Stimulated activated CD4-positive, alpha-beta T cell treated with anti-CD3 and anti-CD28 coated beads, Interleukin-2, amount 100 ng/mL, for 4 hours (primary cell): ENCODE data around the gene DCDC1.

Experiments used
- DNase-seq: peaks from one replicate; pipeline ENCODE4 v3.0.0-alpha.2; 2020; ENCODE audit warnings: low read depth

The DCDC1 gene

DNA sequence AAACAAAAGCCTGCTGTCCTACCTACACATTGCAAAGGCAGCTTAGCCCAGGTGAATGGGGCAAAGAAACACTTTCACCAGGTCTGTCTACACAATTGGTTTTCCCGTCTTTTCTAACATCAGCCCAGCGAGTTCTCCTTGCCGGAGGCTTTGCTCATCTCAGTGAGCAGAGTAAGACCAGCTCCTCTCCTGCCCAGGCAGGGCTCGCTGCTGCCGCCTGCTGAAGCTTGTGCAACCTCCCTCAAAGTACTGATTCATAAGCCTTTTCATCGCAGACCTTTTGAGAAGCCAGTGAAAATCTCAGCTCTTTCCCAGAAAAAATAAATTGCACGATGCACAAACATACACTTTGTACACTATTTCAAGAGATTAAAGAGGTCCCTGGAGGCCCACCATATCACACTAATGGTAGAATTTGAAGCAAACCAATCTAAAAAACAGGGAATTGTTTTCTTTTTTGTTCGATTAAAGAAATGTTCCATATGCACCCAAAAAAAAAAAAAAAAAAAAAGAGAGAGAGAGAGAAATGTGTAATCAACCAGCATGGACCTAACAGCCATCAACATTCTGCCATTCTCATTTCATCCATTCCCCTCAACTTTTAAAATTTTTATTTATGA, 455.3 kb downstream of the DCDC1 start:
- no peak for DNase-seq

DNA sequence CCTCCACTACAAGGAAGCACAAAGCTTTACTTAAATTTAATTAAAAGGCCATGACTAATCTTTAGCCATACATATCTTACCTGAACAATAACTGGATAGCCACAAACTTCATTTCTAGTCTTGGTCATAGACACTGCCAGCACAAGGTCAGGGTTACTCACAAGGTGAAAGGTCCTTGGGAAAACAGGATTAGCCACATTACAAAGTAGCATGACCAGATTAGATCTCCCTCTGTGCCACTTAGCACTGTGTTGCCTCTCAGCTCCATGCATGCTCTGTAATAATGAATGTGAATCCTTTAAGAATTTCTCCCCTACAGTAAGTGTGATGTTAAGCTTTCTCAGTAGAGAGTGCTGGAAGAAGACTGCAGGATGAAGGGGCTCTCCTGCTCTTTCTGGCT, 458.3 kb downstream of the DCDC1 start:
- DNase-seq: no peak

DNA sequence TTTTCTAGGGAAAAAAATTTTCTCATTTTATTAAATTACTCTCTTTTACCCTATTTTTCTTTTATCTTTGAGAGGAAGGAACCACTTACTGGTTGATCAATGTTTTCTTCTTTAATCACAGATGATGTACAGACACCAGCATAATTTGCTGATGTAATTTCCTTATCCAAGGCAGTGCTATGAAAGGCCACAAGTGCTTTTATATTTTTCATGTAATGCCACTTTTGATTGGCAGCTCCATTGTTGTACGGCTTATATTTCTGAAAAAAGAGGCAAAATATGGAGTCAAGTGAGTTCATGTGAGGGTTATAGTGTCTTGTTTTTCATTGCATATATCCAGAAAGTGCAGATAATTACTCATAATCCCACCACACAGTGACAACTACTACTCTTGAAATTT, 460.7 kb downstream of the DCDC1 start:
- DNase-seq: no peak

DNA sequence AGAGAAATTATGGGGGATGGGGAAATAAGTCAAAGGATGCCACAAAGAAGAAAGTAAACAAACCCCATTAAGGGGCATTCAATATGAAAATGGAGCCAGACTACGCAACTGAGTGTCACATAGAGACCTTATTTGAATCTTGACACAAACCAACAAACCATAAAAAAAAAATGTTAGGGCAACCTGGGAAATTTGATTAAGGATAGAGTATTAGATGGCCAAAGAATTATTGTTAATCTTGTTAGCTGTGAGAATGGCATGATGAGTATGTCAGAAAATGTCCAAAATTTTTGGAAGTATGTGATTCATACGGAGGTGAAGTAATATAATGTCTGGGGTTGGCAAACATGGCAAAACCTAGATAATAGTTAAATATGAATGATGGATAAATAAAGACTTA, 461.3 kb downstream of the DCDC1 start:
- DNase-seq: no peak

DNA sequence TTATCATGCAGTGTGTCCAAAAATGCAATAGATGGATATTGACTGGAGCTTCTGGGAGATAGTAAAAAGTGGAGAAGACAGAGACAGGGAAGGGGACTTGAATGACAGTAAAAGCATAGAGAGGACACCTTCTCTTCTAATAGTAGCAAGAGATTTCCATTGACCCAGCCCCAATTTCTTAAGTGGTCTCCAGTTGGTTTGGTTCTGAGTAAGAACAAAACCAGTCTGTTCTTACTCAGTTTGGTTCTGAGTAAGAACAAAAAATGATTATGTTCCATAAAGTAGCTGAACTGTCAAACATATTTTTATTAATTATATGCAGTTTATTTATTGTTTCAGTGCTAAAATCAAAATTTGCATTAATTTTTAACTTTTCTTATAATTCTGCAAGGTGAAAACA, 466.6 kb downstream of the DCDC1 start:
- DNase-seq: no peak

DNA sequence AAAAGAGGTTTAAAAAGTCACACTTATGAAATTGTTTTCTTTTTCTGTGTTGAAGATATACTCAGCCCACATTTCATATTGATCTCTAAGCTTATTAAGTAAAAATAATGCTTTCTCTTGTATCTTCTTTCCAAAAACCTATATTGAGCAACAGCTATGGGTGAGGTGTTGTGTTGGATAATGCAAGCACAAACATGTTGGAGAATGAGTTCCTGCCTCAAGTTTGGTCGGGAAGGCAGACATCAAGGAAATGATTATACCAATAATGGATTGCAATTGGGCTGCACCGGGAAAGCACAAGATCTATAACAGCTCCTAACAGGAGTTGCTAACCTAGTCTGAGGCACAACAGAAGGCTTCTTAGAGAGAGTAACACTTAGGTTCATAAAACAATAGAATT, 474.5 kb downstream of the DCDC1 start:
- DNase-seq: no peak

DNA sequence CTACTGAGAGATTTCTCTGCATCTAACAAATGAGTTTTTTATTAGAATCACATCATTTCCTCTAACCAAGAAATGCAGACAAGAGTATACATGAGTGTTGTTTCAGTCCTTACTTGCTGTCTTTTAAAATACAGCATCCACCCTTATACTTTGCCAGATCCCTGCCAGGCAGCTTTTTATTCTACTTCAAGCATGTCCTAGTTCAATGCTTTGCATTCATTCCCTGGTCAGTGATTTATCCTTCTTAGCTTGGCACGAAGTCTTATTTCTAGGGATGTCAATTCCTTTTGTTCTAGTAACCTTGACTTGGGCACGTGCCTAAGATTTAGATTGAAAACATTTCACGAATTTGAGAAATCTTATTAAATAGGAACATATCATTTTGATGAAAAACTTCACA, 476.2 kb downstream of the DCDC1 start:
- DNase-seq: no peak

DNA sequence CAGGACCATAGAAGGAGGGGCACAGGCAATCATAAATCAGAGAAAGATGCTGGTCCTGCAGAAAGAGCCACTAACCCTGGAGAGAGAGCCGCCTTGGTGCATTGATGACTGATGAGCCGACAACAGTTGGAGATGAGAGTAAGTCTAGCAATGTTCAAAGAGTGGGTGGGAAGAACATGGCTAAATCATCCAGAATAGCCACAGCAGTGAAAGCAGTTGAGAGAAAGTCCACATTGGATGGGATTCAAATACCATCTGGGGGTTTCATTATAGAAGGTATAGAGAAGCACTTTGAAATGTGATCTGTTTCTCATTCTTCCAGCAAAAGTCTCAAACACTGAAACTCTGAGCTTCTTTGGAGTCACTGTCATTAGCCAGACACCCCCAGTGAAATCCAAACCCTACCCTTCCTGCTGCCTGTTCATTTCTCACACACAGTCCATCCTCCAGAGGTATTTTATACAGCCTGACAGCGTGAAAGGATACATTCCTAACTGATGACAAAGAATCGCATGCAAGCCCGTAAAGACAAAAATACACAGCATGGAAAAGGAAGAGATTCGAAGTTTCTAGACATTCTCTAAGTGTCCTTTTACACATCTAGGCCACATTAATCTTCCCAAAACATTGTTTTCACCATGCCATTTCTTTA, 480.3 kb downstream of the DCDC1 start:
- no peak for DNase-seq

DNA sequence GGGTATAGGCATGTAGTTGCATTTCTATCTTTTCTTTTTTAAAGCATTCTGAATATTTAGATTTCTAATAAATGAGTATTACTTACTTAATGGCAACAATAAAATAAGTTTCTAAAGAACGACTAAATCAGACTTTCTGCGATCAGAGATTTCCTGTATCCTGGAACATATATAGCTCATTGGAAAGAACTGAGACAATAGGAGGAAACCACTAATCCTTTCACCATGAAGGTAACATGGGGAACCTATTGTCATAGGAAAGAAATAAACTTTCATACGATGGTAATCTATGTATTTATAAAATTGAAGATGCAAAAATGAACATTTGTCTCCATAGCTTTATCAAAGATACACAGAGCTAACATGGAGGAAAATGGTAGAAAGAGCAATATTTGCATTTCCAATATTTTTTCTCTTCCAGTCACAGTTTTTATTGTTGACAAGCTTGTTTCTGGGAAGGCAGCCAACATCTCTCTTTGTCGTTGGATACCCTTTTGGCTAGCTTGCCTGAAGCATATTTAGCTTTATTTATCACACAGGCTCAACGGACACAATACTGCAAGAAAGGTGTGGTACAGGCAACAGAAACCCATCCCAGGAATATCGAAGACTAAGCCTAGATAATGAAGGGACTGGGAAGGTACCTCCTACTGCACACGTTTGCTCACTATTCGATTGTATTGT, 490.1 kb downstream of the DCDC1 start:
- DNase-seq: no peak

DNA sequence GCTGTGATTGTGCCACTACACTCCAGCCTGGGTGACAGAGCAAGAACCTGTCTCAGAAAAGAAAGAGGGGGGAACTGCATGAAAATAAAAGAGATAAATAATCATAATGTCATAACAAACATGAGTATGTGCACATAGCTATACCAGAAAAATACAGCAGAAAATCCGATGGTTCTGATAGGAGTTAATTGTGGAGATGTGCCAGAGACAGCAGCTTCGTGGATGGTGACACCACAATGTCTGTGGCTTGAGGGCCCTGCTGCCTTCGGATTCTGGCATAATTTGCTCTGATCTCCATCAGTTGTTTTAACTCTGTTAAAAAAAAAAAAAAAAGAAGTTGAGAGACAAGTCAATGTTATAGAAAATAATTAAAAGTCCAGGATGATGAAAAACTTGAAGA, 491.1 kb downstream of the DCDC1 start:
- DNase-seq: no peak

DNA sequence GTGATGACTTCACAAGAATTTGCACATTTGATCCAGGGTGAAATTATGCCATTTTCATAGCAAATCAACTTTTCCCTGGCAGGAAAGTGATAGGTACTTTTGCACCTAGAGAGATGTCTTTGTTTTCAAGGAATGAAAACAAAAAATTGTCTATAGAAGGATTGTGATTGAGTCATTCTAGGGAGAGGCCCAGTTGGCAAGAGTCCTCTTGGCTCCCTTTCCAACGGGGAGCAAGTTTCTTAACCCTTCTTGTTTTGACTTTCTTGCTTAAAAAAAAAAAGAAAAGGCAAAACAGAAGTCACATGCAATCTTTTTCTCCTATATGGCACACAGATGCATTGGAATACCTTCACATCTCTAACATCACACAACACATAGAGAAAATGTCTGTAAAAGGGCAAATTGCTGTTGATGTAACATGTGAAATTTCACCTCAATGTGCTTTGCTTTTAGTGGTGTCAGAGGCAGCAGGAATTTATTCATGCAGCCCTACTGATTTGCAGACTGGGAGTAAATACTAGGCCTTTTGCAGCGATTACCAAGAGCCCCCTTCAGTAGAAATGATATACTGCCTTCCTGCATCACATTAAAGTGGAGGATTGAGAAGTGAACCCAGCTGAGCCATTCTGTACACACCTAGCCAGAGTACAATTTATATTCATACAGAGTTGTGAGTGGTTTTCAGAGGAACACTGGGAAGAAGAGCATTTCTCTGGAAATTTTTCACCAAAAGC, 492.7 kb downstream of the DCDC1 start:
- DNase-seq: no peak

DNA sequence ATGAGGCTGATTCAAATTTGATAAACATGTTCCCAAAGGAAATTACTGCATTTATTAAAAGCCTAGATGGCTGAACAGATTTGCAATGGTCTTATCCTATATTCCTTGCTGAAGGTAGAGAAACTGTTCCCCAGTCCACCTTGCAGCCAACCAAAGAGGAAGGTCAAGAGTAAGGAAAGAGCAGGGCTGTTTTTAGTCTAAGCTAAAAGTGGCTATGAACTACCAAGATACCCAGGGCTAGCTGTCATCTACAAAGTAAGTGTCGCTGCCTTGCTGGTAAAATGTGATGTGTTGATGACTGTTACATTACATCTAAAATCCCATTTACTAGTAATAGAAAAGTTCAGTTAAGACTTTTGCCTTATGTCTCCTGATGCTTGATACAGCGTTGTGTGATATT, 493.3 kb downstream of the DCDC1 start:
- no peak for DNase-seq

DNA sequence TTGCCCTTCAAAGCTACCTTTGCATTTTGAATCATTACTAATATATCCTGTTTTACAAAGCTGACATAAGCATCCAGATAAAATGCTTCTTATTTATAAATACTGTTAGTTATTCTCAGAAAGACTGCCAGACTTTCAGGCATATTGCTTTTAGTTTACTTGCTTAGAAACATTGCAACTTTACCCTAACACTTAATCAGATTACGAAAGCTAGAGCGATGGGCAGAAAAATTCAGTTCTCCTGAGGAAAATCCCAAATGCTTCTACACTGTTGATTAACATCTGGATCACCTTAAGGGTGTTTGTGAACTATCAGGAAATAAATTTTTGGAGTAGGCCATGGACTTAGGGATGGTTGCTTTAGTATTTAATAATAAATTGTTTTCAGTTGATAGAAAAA, 493.7 kb downstream of the DCDC1 start:
- DNase-seq: no peak

DNA sequence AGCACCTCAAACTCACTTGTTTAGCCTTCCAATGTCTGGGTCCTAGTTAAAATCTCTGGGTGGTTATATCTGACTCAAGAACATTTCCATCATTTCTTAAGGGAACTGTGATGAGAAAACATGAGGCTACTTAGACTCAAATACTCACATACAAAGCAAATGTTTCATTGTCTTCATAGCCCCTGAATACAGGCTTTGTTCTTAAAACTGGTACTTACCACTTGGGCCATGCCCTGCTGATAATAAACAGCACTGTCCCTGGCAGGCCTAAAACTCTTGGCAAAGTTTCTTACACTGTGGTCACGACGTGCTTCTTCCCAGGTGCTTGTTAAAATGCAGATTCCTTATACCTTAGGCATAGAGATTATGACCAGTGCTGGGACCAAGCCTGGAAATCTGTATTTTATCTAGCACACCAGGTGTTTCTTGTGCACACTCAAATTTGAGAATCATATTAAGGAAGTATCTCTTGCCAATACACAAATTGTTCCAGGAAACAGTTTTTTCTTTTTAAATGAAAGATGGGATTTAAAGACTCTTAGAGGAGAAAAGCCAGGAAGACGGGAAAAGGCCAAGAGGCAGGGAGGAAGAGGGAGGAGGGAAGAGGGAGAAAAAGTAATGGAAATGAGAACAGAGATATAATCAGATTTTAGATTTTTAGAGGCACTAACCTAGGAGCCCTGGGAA, 495.5 kb downstream of the DCDC1 start:
- no peak for DNase-seq

DNA sequence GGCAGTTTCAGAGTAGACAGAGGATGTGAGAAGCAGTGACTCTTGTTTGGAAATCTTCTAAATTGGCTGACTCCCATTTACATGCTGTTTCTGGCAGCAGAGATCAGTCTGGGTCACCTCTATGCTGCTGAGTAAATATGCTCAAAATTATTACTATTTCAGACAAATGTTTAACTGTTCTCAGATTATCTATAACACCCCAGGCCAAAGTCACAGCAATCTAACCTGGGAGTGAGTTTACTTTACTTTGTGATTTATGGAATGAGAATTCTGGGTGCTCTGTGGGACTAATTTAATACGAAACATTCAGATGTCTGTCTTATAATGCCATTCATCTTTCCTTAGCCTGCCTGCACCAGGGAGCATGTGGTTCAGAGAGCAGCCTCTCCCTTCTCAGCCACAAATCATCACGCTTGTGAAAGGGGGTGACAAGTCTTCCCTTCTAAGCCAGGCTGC, 500.9 kb downstream of the DCDC1 start:
- DNase-seq: no peak

DNA sequence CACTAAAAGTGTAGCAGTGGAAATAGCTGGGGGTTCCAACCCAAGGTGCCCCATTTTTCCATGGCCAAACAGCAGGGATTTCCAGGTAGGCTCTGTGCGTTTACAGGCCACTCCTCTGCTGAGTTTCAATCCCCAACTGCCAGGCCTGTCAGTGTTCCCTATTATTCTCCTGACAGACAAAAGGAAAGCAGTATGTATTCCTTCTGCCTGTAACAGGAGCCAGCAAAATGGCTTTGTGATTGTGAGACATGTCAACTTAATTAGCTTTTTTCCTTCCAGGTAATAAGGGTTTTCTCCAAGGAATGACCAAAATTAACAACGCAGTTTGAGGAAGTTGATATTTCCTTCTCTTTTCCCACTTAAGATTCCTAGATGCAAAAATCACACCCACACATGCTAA, 506.3 kb downstream of the DCDC1 start:
- no peak for DNase-seq

DNA sequence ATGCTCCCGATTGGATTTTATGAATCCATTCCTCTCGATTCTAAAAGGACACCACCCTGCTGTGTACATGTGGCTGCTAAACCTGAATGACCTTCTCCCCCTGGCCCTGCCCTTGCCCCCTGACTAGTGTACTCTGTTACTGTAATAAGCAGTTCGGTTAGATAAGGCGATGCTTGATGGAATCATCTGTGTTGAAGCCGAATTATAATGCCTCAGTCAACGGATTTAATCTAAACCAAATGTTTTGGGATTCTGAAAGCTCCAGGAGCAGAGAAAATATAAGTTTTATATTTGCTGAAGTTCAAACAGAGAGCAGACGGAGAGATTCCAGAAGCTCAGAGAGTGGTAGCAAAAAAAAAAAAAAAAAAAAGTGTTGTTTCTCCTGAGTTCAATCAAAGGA, 508.0 kb downstream of the DCDC1 start:
- DNase-seq: no peak

DNA sequence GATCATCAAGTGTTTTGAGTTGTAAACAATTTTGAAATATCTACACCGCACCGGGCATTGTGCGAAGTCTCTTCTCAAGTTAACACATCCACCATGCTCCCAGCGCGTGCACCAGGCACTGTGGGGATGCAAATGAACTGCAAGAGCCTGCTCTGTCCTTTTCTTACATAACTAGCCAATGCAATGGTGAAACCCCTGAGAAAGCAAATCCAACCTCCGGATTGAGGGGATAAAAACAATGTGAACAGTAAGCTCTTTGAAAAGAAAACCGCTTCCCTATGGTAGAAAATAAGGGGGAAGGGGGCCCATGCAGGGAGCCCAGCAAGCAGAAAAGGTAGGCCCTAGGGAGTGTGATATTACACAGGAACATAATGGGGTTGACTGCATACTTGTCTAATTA, 508.5 kb downstream of the DCDC1 start:
- no peak for DNase-seq

DNA sequence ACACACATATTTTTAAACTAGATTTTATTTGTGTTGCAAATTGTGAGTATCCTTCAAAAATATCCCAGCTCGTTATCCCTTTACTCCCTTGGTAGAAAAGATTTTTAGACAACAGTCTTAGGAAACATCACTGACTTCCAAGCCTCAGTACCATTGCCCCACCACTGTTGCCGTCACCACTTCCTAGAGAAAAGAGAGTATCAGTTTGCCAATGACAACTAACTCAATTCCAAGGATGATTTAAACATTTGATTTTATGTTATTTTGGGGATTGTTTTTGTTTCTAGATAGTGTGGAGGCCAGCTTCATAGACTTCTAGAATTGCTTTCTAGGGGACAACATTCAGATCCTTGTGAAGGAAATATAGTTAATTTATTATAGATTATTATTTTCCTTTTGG, 509.4 kb downstream of the DCDC1 start:
- DNase-seq: no peak

DNA sequence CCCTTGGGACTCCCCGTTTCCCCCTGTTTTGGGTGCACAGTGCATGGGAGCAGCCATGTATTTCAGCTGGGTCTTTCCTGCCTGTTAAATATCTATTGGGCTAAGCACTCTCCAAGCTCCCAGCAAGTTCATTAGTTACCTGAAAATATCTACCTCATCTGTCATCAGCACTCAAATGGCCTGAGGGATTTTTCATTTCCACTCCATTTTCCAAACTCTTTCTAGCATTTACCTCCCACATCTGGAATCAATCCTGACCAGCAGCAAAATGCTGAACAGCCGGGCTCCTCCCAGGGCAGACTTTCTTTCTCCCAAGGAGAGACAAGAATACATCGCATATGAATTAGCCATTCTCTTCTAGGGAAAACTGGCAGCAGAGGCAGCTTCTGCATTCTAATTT, 509.9 kb downstream of the DCDC1 start:
- no peak for DNase-seq

DNA sequence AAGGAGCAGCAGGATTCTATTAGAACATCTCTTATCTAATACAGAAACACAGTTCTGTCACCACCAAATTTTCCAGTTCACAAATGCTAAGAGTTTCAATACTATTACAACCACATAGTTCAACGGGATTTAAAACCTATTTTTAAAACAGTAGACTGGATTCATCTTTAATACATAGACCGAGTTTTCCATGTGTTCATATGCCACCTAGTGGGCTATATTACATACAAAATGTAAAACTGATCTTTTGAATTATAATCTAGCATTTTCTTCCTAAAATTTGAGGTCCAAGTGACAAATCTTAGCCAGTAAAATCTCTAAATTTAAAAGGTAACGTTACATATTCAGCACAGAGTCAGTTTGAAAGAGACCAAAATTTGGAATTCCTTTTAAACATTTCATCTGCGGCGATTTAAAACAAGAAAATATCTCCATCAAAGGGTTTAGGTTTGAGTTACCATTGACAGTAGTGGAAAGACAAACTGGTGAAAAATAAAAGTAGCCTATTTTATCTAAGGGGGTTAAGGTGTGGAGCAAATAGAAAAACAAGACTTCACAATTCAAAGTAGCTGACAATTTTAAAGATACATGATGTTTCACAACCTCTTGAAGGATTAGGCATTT, 514.0 kb downstream of the DCDC1 start:
- DNase-seq: no peak

DNA sequence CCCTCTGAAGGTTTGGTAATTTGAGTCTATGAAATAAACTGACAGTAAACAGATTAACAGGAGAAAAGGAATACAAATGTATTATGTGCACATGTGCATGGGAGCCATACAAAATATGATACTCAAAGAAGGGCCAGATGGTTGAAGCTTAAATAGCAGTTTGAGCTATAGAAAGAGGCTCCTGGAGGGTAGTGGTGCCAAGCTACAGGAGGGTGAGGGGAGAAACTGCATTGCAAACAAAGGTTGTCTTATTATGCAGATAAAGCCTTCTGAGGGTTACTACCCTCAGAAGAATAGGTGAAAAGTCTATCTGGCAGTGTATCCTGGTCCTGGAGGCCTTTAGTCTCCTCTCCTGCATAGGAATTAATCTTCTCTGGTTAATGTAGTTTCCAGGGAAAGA, 516.1 kb downstream of the DCDC1 start:
- DNase-seq: no peak
